GM20431 (cell line): ENCODE data around the gene ZCCHC7.
"Not testable (repeated sequence)": the region's sequence is repeated elsewhere in the genome, so short reads cannot be mapped to it uniquely, and the experiment has no call there.

Experiments used
- in situ Hi-C: fragments of 300-500 bp; cut with MseI, MboI; formaldehyde crosslinking; loops from one replicate; pipeline ENCODE4 v1.15.0; 2020; ENCODE audit warnings: low sequenced_read_pairs; ENCODE audit not compliant: unreplicated experiment

Gene ZCCHC7

GRCh38 chr9:37289631-37290030 lies 169.3 kb downstream of the ZCCHC7 start:
- in situ Hi-C loops: no loop called here

GRCh38 chr9:37290366-37290939 lies 170.1 kb downstream of the ZCCHC7 start:
- in situ Hi-C loops: no loop called here

- in situ Hi-C loops: no loop called here
Measured at GRCh38 chr9:37290940-37291485, 170.6 kb downstream of the ZCCHC7 start.

GRCh38 chr9:37291612-37292238 lies 171.4 kb downstream of the ZCCHC7 start:
- in situ Hi-C loops: not testable (repeated sequence)

DNA sequence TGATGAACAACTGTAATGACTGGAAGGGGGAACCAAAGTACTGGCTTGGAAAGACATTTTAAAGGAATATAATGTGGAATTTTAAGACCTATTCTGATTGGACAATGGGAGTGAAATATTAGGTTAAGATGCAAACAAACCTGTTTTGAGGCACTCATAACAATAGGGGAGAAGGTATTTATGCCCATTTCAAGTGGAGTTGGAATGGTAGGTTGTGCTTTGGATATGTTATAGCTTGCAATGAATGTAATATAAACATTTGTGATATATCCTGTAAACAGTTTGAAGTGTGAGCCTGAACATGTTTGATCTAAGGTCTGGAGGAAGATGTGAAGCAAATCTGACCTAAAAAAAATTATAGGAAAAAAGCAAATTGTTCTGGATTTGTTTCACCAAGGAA lies 172.5 kb downstream of the ZCCHC7 start:
- in situ Hi-C loops: no loop called here

DNA sequence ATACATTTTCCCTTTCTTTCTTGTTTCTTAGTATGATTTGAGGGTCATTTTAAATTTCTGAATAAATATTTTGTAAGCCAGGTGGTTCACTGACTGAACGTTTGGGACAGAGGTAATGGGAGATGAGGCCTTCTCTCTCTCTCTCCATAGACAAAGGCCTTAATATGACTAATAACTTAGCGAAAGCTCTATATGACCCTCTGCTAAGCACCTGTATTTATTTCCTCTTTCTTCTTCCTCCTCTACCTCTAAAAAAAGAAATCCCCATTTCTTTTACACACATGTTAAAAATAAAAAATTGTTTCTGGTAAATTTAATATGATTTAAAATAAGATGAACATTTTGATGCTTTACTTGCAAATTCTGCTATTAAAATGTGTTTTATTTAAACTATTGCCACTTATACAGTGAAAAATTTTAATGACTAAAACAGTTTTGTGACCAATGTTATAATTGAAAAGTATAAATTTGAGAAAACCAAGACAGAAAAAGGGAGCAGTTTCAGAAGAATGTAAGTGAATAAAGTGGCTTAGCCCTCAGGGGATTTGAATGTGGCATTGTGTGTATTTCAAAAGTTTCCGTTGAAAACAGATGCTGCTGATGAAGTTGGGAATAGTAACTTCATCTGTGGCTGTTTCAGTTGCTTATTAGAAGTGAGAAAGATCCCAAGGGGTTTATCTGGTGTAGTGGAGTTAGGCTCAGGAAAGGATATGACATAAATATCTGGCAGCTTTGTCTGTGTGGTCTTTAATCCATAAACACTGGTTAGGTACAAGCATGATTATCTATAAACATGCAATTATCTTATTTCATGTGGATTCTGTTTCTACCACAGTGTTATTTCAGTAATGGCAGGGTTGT lies 173.5 kb downstream of the ZCCHC7 start:
- in situ Hi-C loops: no loop called here

GRCh38 chr9:37295178-37295577 lies 174.8 kb downstream of the ZCCHC7 start:
- in situ Hi-C loops: no loop called here

- in situ Hi-C loops: no loop called here
Measured at GRCh38 chr9:37295796-37296195, 175.4 kb downstream of the ZCCHC7 start.

DNA sequence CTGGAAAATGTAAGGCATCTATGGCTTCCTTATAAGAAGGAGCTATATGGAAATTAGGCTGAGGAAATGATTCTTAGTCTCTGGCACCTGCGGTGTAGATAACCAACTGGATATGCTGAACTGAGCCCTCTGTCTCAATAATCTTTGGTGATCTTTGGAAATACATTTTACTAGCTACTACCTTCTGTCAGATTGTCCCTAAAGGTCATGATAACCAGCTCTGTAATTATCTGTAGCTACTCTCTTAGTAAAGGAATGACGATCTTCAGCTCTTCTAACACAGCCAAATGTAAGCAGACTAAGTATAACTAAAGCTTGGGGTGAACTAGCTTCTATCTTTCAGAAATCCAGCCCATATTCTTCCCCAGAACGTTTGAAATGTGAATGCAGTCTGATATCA lies 177.2 kb downstream of the ZCCHC7 start:
- in situ Hi-C loops: no loop called here

- in situ Hi-C loops: no loop called here
Measured at GRCh38 chr9:37300620-37301019, 180.2 kb downstream of the ZCCHC7 start.

- in situ Hi-C loops: no loop called here
Measured at GRCh38 chr9:37301042-37301853, 180.9 kb downstream of the ZCCHC7 start.

DNA sequence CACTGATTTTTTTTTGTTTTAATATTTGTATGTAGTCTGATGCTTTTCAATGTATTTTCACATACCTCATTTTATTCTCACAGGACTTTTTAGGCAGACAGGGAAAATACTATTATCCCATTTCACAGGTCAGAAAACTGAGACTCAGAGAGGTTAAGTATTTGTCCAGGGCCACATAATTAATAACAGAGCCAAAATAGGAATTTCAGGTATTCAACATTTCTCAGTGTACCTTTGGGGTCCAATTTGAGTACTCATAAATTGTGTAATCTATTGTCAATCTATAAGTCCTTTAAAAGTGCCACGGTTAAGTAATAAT lies 181.4 kb downstream of the ZCCHC7 start:
- in situ Hi-C loops: no loop called here

GRCh38 chr9:37302277-37302676 lies 181.9 kb downstream of the ZCCHC7 start:
- in situ Hi-C loops: no loop called here

DNA sequence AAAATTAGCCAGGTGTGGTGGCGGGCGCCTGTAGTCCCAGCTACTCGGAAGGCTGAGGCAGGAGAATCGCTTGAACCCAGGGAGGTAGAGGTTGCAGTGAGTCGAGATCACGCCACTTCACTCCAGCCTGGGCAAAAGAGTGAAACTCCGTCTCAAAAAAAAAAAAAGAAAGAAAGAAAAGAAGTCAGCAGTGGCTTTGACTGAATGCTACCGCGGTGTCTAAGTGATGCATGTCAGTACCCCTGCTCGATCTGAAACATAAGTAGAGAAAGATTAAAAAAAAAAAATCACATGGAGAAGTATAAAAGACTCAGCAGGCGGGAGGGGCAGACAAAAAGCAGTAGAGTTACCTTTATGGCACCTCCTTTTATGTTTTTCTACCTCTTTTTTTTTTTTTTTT lies 182.9 kb downstream of the ZCCHC7 start:
- in situ Hi-C loops: not testable (repeated sequence)

DNA sequence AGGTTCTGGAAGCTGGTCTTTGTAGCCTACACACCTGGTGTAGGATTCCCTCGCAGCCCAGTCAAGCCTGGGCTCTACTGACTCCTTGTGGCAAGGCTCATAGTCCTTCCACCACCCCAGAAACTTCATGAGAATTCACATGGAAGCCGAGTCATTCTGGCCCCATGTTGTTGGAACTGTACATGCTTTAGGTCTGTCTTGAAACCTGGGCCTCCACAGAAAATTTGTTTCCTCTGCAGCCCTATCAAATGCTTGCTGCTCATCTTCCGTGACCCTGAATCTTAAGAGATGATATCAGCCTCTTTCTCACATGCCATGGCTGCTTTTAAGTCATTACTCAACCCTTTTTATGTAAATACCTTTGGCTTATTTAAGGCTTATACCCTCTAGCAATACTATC lies 188.8 kb downstream of the ZCCHC7 start:
- in situ Hi-C loops: no loop called here

DNA sequence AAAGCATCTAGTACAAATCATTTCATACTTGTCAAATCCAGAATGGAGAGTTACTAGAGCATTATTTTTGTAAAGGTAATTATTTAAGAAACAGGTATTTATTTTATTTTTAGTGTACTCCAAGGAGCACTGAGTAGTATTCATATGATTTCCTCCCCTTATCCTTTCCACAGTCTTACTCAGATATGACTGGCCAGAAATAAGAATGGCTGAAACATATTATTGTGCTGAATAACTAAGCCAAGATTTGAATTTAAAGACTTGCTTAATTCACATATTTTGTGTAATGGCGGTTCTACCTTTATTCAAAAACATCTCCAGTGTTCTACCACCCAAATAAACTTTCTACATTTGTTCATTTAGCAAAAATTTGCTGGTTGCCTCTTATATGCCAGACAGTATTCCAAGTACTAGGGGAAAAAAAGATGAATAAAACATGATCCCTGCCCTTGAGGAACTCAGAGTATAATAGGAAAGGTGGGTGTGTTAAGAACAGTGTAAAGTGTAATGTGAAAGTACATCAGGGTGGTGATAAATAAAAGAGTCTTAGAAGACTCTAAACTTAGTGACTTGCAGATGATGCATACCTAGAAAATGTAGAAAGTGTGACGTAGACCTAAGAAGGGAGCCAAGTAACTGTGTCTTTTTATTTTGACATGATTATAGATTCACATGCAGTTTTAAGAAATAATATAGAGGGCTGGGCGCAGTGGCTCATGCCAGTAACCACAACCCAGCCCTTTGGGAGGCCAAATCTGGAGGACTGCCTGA lies 191.7 kb downstream of the ZCCHC7 start:
- in situ Hi-C loops: no loop called here

GRCh38 chr9:37324261-37324683 lies 203.9 kb downstream of the ZCCHC7 start:
- in situ Hi-C loops: no loop called here

- in situ Hi-C loops: no loop called here
Measured at GRCh38 chr9:37324691-37325490, 204.5 kb downstream of the ZCCHC7 start.

- in situ Hi-C loops: no loop called here
Measured at GRCh38 chr9:37325778-37326177, 205.4 kb downstream of the ZCCHC7 start.
